ENCODE results near the gene ACER1.

Gene ACER1

DNA sequence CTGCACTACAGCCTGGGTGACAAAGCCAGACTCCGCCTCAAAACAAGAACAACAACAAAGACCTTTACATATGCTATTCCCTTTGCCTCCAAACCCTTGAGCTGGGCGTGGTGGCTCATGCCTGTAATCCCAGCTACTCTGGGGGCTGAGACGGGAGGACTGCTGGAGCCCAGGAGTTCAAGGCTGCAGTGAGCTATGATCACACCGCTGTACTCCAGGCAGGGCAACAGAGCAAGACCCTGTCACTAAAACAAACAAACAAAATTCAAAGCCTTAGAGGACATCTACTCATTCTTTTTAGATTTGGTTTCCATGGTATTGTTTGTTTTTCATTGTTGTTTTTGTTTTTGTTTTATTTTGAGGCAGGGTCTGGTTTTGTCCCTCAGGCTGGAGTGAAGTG is 7.8 kb downstream of the ACER1 start:
- H3K9ac ChIP-seq (ENCODE audit: low read depth, low read length): no peak overlapping the region
- no peaks in the 10 kb centered on the region for H3K36me3 ChIP-seq (ENCODE audit: insufficient read depth, low read length)
- no peak overlapping the region for H3K4me2 ChIP-seq (ENCODE audit: insufficient read depth, low read length)
- H4K20me1 ChIP-seq (ENCODE audit: insufficient read depth, low read length): no peaks in the 10 kb centered on the region
- no peak for DNase-seq
- no peak for ATAC-seq (ENCODE audit: insufficient read depth, low read depth)
- no peaks in the 10 kb centered on the region for H3K79me2 ChIP-seq (ENCODE audit: insufficient read depth, low read length)
- no peak overlapping the region for H3K4me3 ChIP-seq (ENCODE audit: low read depth in 1 of 2, low read length in 2 of 2)
- no peaks in the 10 kb centered on the region for H3K4me1 ChIP-seq (ENCODE audit: insufficient read depth, low read length)
- H3K27ac ChIP-seq (ENCODE audit: low read length): no peak overlapping the region
- no peak for TF ChIP-seq EZH2 (IDR thresholded peaks at IDR 0.05; ENCODE audit: borderline replicate concordance, low read depth, low read length, severe bottlenecking)
- TF ChIP-seq, protein P1, sequence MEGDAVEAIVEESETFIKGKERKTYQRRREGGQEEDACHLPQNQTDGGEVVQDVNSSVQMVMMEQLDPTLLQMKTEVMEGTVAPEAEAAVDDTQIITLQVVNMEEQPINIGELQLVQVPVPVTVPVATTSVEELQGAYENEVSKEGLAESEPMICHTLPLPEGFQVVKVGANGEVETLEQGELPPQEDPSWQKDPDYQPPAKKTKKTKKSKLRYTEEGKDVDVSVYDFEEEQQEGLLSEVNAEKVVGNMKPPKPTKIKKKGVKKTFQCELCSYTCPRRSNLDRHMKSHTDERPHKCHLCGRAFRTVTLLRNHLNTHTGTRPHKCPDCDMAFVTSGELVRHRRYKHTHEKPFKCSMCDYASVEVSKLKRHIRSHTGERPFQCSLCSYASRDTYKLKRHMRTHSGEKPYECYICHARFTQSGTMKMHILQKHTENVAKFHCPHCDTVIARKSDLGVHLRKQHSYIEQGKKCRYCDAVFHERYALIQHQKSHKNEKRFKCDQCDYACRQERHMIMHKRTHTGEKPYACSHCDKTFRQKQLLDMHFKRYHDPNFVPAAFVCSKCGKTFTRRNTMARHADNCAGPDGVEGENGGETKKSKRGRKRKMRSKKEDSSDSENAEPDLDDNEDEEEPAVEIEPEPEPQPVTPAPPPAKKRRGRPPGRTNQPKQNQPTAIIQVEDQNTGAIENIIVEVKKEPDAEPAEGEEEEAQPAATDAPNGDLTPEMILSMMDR (IDR thresholded peaks at IDR 0.05; ENCODE audit: borderline replicate concordance, extremely low read depth, low read length, poor library complexity, severe bottlenecking): no peak
- H2AFZ ChIP-seq (ENCODE audit: low read depth, low read length): no peak overlapping the region
- no peaks in the 10 kb centered on the region for H3K9me3 ChIP-seq (ENCODE audit: insufficient read depth, low read length, severe bottlenecking)
- H3K27me3 ChIP-seq (ENCODE audit: insufficient read depth, low read length, poor library complexity): no peaks in the 10 kb centered on the region

DNA sequence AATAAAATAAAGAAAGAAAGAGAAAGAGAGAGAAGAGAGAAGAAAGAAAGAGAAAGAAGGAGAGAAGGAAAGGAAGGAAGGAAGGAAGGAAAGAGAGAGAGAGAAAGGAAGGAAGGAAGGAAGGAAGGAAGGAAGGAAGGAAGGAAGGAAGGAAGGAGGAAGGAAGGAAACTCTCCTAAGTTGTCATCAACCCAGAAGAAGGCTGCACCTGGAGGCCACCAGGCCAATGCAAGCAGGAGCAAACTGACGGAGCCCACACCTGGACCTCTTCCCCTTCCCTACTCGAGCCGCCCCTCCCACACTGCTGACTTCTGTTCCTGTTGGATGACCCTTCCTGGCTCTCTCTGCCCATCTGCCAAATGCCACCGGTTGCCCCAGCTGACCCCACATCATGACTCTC is 8.7 kb downstream of the ACER1 start:
- H3K4me1 ChIP-seq (ENCODE audit: insufficient read depth, low read length): no peaks in the 10 kb centered on the region

DNA sequence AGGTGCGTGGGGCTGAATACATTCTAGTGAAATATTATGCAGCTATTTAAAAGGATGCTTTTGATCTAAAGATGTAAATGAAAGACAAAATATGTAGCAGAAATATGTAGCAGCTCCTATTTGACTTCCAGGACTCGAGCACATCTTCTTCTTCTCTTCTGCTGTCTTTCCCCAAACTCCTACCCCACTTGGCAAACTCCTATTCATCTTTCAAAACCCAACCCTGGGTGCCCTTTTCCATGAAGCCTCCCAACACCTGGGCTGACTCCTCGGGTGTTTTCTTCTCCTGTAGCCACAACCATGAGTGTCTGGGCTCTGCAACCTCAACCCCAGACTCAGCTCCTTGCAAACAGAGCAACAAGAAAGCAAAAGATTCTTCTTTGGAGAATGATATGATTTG is 11.1 kb downstream of the ACER1 start:
- Histone ChIP-seq H3K79me2 (ENCODE audit: insufficient read depth, low read length) (no peaks in the 10 kb centered on the region), H3K4me1 (ENCODE audit: insufficient read depth, low read length) (no peaks in the 10 kb centered on the region), H3K27ac (ENCODE audit: low read length) (no peak overlapping the region), H3K27me3 (ENCODE audit: insufficient read depth, low read length, poor library complexity) (no peaks in the 10 kb centered on the region), H3K4me2 (ENCODE audit: insufficient read depth, low read length) (no peak overlapping the region), H4K20me1 (ENCODE audit: insufficient read depth, low read length) (no peaks in the 10 kb centered on the region), H3K9ac (ENCODE audit: low read depth, low read length) (no peak overlapping the region), H3K36me3 (ENCODE audit: insufficient read depth, low read length) (no peaks in the 10 kb centered on the region), H2AFZ (ENCODE audit: low read depth, low read length) (no peak overlapping the region), H3K4me3 (ENCODE audit: low read depth in 1 of 2, low read length in 2 of 2) (no peak overlapping the region), H3K9me3 (ENCODE audit: insufficient read depth, low read length, severe bottlenecking) (no peaks in the 10 kb centered on the region)
- TF ChIP-seq, protein P1 (IDR thresholded peaks at IDR 0.05; ENCODE audit: borderline replicate concordance, extremely low read depth, low read length, poor library complexity, severe bottlenecking): no peak
- no peak for TF ChIP-seq EZH2 (IDR thresholded peaks at IDR 0.05; ENCODE audit: borderline replicate concordance, low read depth, low read length, severe bottlenecking)
- DNase-seq (no peak), ATAC-seq (ENCODE audit: insufficient read depth, low read depth) (no peak)

More for the DNA sequence above, 8.7 kb downstream of the ACER1 start:
- no peaks in the 10 kb centered on the region for H3K27me3 ChIP-seq (ENCODE audit: insufficient read depth, low read length, poor library complexity)
- H3K36me3 ChIP-seq (ENCODE audit: insufficient read depth, low read length): no peaks in the 10 kb centered on the region
- no peak overlapping the region for H3K4me2 ChIP-seq (ENCODE audit: insufficient read depth, low read length)
- DNase-seq (no peak), ATAC-seq (ENCODE audit: insufficient read depth, low read depth) (no peak)
- TF ChIP-seq EZH2 (IDR thresholded peaks at IDR 0.05; ENCODE audit: borderline replicate concordance, low read depth, low read length, severe bottlenecking): no peak
- TF ChIP-seq, protein P1 (IDR thresholded peaks at IDR 0.05; ENCODE audit: borderline replicate concordance, extremely low read depth, low read length, poor library complexity, severe bottlenecking): no peak
- H3K27ac ChIP-seq (ENCODE audit: low read length): no peak overlapping the region
- H2AFZ ChIP-seq (ENCODE audit: low read depth, low read length): no peak overlapping the region
- no peak overlapping the region for H3K9ac ChIP-seq (ENCODE audit: low read depth, low read length)
- H3K4me3 ChIP-seq (ENCODE audit: low read depth in 1 of 2, low read length in 2 of 2): no peak overlapping the region
- H3K79me2 ChIP-seq (ENCODE audit: insufficient read depth, low read length): no peaks in the 10 kb centered on the region
- no peaks in the 10 kb centered on the region for H3K9me3 ChIP-seq (ENCODE audit: insufficient read depth, low read length, severe bottlenecking)
- H4K20me1 ChIP-seq (ENCODE audit: insufficient read depth, low read length): no peaks in the 10 kb centered on the region

DNA sequence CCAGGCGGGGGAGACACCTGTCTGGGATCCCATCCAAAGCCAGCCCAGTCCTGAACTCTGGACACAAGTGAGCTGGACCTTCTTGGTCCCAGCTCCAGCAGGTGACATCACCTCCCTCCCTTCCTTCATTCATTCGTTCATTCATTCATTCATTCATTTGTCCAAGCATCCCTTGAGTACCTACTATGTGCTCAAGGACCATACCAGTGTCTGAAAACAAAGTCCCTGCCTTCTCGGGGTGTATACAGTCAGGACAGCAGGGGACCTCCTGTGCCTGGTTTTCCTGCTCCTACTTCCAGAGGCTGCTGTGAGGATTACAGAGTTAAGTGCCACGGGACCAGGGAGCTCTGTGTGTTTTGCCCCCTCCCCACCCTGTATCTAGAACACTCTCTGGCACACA is 14.0 kb downstream of the ACER1 start:
- Histone ChIP-seq H3K4me3 (ENCODE audit: low read depth in 1 of 2, low read length in 2 of 2) (no peak overlapping the region), H4K20me1 (ENCODE audit: insufficient read depth, low read length) (no peaks in the 10 kb centered on the region), H2AFZ (ENCODE audit: low read depth, low read length) (no peak overlapping the region), H3K79me2 (ENCODE audit: insufficient read depth, low read length) (no peaks in the 10 kb centered on the region), H3K9ac (ENCODE audit: low read depth, low read length) (no peak overlapping the region), H3K27ac (ENCODE audit: low read length) (no peak overlapping the region), H3K9me3 (ENCODE audit: insufficient read depth, low read length, severe bottlenecking) (no peaks in the 10 kb centered on the region), H3K4me2 (ENCODE audit: insufficient read depth, low read length) (no peak overlapping the region), H3K27me3 (ENCODE audit: insufficient read depth, low read length, poor library complexity) (no peaks in the 10 kb centered on the region), H3K4me1 (ENCODE audit: insufficient read depth, low read length) (no peaks in the 10 kb centered on the region), H3K36me3 (ENCODE audit: insufficient read depth, low read length) (no peaks in the 10 kb centered on the region)
- no peak for TF ChIP-seq EZH2 (IDR thresholded peaks at IDR 0.05; ENCODE audit: borderline replicate concordance, low read depth, low read length, severe bottlenecking)
- TF ChIP-seq, protein P1 (IDR thresholded peaks at IDR 0.05; ENCODE audit: borderline replicate concordance, extremely low read depth, low read length, poor library complexity, severe bottlenecking): no peak
- ATAC-seq (ENCODE audit: insufficient read depth, low read depth) (no peak), DNase-seq (no peak)

All from DND-41 (cell line).